ENCODE data around the gene KLC1. TPM values are rescaled to one million over a fixed set of nuclear protein-coding genes. Genes with fewer than 3 reads are reported as not detected.

The KLC1 gene
- polyA plus RNA-seq, 2 of the 4 experiments (the other 2 are of a cell fraction) = 81.8 to 150 TPM

DNA sequence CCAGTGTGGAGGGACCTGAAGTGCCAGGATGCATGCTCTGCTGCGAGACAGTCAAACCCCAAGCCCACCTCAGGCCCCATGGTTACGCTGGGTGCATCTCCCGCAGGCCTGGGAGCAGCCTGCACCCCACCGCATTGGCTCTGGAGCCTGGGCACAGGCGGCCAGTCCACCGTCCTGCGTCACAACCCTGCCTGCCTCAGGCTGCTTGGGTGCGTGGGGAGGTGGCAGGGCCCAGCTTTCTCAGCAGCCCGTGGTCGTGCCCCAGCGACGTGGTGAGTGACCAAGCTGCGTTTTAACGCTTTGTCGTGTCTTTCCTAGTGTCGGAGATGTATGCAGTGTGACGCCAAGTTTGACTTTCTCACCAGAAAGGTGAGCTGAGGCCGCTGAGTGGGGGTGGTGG is 97.5 kb downstream of the KLC1 start:
- WGBS (ENCODE audit: missing lambda C conversion rate) = 90% methylated on average over 15 of the region's 18 CpGs
- TF ChIP-seq RFX5 (IDR thresholded peaks at IDR 0.05) (no peak), FOSB (CRISPR knock-in tag; IDR thresholded peaks at IDR 0.05) (no peak)
- DNase-seq (ENCODE audit: low read depth in 1 of 2, low spot score in 1 of 2) (no peak), ATAC-seq (no peak), FAIRE-seq (no peak)
- ChIA-PET CTCF (interaction anchor here (1.0 kb wide), 1 partner anchor 8 kb away, joined by 3 read pairs; no protein-coding TSS in a partner anchor), POLR2A (no interaction called here)
- Histone ChIP-seq H3K9me3 (no peaks in the 10 kb centered on the region), H3K4me1 (peaks cover 6% of the 10 kb centered on the region; the same call in 2 of the 3 replicates), H3K27ac (no peak overlapping the region), H3K4me3 (no peak overlapping the region), H3K4me2 (no peak overlapping the region)

DNA sequence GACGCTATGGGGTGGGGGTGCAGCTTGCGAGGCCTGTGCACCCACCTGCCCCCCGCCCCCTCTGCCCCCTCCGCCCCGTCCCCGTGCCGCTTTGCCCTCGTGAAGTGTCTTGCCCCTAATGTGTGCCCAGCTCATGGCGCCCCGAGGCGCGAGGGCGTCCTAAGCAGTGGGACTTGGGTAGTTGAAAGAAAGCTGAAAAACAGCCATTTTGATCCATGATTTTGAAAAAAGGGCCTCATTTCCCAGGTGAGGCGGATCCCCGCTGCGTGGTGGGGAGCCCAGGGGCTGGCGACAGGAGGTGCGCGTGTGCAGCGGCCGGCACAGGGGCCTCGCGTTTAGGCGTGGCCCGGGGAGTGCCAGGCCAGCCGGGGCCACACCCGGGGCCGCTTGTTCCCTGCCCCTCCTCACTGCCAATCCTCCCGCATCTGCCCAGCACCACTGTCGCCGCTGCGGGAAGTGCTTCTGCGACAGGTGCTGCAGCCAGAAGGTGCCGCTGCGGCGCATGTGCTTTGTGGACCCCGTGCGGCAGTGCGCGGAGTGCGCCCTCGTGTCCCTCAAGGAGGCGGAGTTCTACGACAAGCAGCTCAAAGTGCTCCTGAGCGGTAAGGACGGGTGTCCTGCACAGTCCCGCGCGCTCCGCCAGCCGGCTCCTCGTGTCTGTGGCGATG is 98.4 kb downstream of the KLC1 start:
- ChIA-PET POLR2A (no interaction called here), CTCF (interaction anchor here (1.0 kb wide), 1 partner anchor 9 kb away, joined by 3 read pairs; no protein-coding TSS in a partner anchor)
- no peaks in the 10 kb centered on the region for H3K4me1 ChIP-seq
- WGBS (ENCODE audit: missing lambda C conversion rate) = 91% methylated on average over 37 of the region's 53 CpGs
- no peak for TF ChIP-seq RCOR1 (IDR thresholded peaks at IDR 0.05; ENCODE audit: low read depth, low read length)
- no peak for TF ChIP-seq POLR2AphosphoS2 (conservative IDR thresholded peaks at IDR 0.05; ENCODE audit: low read length)
- FAIRE-seq (no peak), DNase-seq (ENCODE audit: low read depth in 1 of 2, low spot score in 1 of 2) (no peak), ATAC-seq (no peak)
- no peaks in the 10 kb centered on the region for H3K9me3 ChIP-seq
- no peak overlapping the region for H3K4me3 ChIP-seq
- no peak overlapping the region for H3K27ac ChIP-seq
- H3K4me2 ChIP-seq = no peak overlapping the region

DNA sequence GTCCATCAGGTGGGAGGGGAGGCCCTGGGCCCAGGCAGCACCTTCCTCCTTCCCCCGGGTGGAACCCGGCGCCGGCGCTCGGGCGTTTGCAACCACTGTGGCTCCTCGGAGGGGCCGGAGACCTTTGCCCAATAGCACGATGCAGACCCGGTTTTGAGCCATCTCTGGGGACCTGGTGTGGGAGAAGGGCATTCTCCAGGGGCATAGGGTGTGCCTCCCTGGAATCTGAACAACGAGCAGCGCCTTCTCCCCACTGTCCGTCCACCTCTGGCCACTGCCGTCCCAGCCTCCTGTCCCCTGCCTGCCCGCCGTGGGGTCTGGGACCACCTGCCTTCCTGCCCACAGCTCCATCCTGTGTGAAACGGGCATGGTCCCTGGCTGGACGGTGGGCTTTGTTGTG is 99.1 kb downstream of the KLC1 start:
- ChIA-PET POLR2A (no interaction called here), CTCF (interaction anchor here (1.4 kb wide), 1 partner anchor 9 kb away, joined by 4 read pairs; no protein-coding TSS in a partner anchor)
- Histone ChIP-seq H3K4me2 (no peak overlapping the region), H3K4me3 (no peak overlapping the region), H3K4me1 (no peaks in the 10 kb centered on the region), H3K9me3 (no peaks in the 10 kb centered on the region), H3K27ac (no peak overlapping the region)
- DNase-seq (ENCODE audit: low read depth in 1 of 2, low spot score in 1 of 2) = no peak
- TF ChIP-seq, protein P1, sequence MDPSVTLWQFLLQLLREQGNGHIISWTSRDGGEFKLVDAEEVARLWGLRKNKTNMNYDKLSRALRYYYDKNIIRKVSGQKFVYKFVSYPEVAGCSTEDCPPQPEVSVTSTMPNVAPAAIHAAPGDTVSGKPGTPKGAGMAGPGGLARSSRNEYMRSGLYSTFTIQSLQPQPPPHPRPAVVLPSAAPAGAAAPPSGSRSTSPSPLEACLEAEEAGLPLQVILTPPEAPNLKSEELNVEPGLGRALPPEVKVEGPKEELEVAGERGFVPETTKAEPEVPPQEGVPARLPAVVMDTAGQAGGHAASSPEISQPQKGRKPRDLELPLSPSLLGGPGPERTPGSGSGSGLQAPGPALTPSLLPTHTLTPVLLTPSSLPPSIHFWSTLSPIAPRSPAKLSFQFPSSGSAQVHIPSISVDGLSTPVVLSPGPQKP (IDR thresholded peaks at IDR 0.05; ENCODE audit: low read depth, low read length) = no peak
- TF ChIP-seq SMC3 (IDR thresholded peaks at IDR 0.05) (no peak), TFCP2L1 (CRISPR knock-in tag; IDR thresholded peaks at IDR 0.05) (no peak), JUNB (IDR thresholded peaks at IDR 0.05) (no peak), RAD21 (conservative IDR thresholded peaks at IDR 0.05 in 1 of 2, IDR thresholded peaks at IDR 0.05 in 1 of 2) (no peak), EP300 (IDR thresholded peaks at IDR 0.05) (no peak), CBX2 (IDR thresholded peaks at IDR 0.05; ENCODE audit: borderline replicate concordance, low read depth) (no peak), EHF (CRISPR knock-in tag; IDR thresholded peaks at IDR 0.05) (no peak), KDM5A (IDR thresholded peaks at IDR 0.05) (no peak), HOXB5 (CRISPR knock-in tag; IDR thresholded peaks at IDR 0.05) (no peak)
- TF ChIP-seq, protein P2, sequence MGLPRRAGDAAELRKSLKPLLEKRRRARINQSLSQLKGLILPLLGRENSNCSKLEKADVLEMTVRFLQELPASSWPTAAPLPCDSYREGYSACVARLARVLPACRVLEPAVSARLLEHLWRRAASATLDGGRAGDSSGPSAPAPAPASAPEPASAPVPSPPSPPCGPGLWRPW (IDR thresholded peaks at IDR 0.05) = no peak
- TF ChIP-seq, protein P3, sequence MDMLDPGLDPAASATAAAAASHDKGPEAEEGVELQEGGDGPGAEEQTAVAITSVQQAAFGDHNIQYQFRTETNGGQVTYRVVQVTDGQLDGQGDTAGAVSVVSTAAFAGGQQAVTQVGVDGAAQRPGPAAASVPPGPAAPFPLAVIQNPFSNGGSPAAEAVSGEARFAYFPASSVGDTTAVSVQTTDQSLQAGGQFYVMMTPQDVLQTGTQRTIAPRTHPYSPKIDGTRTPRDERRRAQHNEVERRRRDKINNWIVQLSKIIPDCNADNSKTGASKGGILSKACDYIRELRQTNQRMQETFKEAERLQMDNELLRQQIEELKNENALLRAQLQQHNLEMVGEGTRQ (IDR thresholded peaks at IDR 0.05) = no peak
- TF ChIP-seq, protein P4, sequence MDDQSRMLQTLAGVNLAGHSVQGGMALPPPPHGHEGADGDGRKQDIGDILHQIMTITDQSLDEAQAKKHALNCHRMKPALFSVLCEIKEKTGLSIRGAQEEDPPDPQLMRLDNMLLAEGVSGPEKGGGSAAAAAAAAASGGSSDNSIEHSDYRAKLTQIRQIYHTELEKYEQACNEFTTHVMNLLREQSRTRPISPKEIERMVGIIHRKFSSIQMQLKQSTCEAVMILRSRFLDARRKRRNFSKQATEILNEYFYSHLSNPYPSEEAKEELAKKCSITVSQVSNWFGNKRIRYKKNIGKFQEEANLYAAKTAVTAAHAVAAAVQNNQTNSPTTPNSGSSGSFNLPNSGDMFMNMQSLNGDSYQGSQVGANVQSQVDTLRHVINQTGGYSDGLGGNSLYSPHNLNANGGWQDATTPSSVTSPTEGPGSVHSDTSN (IDR thresholded peaks at IDR 0.05) = no peak
- ATAC-seq = no peak
- 91% methylated on average over 19 of the region's 19 CpGs for WGBS (ENCODE audit: missing lambda C conversion rate)
- FAIRE-seq = no peak

DNA sequence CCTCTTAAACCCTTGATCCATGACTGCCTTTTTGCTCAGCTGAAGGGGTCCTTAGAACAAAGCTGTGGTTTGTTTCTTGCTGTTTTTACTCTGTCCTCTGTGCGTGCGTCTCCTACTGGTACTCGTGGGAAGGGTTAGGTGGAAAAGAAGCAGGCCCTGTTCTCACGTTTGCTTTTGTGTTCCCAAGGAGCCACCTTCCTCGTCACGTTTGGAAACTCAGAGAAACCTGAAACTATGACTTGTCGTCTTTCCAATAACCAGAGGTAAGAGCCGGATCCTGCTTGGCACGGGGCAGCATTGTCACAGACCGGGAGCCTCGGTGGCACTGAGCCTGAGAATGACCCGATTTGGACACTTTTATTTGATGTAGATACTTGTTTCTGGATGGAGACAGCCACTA is 99.7 kb downstream of the KLC1 start:
- POLR2A ChIA-PET = no interaction called here
- H3K4me3 ChIP-seq = no peak overlapping the region
- CTCF ChIA-PET = interaction anchor here (1.4 kb wide), 1 partner anchor 9 kb away, joined by 4 read pairs; no protein-coding TSS in a partner anchor
- H3K9me3 ChIP-seq = no peaks in the 10 kb centered on the region
- DNase-seq (ENCODE audit: low read depth in 1 of 2, low spot score in 1 of 2) (no peak), ATAC-seq (no peak), FAIRE-seq (no peak)
- TF ChIP-seq NFE2L2 (conservative IDR thresholded peaks at IDR 0.05; ENCODE audit: low read length) (no peak), ESRRA (IDR thresholded peaks at IDR 0.05; ENCODE audit: borderline replicate concordance, low read length) (no peak), HOXB13 (CRISPR knock-in tag; IDR thresholded peaks at IDR 0.05; ENCODE audit: low read depth) (no peak), KDM1A (IDR thresholded peaks at IDR 0.05; ENCODE audit: low read depth) (no peak), ZC3H11A (IDR thresholded peaks at IDR 0.05) (no peak), RCOR1 (IDR thresholded peaks at IDR 0.05; ENCODE audit: low read depth, low read length) (no peak), ZSCAN20 (CRISPR knock-in tag; IDR thresholded peaks at IDR 0.05) (no peak)
- TF ChIP-seq, protein P5, sequence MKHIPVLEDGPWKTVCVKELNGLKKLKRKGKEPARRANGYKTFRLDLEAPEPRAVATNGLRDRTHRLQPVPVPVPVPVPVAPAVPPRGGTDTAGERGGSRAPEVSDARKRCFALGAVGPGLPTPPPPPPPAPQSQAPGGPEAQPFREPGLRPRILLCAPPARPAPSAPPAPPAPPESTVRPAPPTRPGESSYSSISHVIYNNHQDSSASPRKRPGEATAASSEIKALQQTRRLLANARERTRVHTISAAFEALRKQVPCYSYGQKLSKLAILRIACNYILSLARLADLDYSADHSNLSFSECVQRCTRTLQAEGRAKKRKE (CRISPR knock-in tag; IDR thresholded peaks at IDR 0.05; ENCODE audit: low read depth) = no peak
- TF ChIP-seq, protein P6, sequence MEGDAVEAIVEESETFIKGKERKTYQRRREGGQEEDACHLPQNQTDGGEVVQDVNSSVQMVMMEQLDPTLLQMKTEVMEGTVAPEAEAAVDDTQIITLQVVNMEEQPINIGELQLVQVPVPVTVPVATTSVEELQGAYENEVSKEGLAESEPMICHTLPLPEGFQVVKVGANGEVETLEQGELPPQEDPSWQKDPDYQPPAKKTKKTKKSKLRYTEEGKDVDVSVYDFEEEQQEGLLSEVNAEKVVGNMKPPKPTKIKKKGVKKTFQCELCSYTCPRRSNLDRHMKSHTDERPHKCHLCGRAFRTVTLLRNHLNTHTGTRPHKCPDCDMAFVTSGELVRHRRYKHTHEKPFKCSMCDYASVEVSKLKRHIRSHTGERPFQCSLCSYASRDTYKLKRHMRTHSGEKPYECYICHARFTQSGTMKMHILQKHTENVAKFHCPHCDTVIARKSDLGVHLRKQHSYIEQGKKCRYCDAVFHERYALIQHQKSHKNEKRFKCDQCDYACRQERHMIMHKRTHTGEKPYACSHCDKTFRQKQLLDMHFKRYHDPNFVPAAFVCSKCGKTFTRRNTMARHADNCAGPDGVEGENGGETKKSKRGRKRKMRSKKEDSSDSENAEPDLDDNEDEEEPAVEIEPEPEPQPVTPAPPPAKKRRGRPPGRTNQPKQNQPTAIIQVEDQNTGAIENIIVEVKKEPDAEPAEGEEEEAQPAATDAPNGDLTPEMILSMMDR (IDR thresholded peaks at IDR 0.05) = no peak
- no peak overlapping the region for H3K27ac ChIP-seq
- H3K4me1 ChIP-seq = no peaks in the 10 kb centered on the region
- H3K4me2 ChIP-seq = no peak overlapping the region
- 90% methylated on average over 12 of the region's 12 CpGs for WGBS (ENCODE audit: missing lambda C conversion rate)

Data from A549 (cell line).